NCI-H82 treated with DMSO at 0.1 percent for 48 hours (cell line): ENCODE results near the gene MAGOH.

Source experiments
- DNase-seq: peaks from one replicate; lab custom pipeline; 2025; ENCODE audit not compliant: unreplicated experiment; lab: John Stamatoyannopoulos, UW

MAGOH gene

DNA sequence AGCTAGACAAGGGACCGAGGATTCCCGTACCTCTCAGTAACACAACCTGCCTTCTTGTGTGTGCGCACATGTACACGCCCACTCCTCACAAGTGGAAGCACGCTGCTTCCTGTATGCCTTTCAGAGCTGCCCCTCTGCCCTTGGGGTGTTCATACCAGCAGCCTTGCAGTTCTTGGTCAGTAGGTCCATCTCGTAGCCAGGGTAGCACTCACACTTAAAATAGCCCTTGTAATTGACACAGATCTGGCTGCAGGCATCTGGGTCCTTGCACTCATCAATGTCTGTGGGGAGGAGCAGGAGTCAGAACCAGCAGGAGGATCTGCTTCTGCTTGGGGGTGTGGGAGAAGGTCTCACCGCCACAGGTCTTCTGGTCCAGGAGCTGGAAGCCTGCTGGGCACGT lies 32.6 kb upstream of the MAGOH start:
- DNase-seq = no peak

DNA sequence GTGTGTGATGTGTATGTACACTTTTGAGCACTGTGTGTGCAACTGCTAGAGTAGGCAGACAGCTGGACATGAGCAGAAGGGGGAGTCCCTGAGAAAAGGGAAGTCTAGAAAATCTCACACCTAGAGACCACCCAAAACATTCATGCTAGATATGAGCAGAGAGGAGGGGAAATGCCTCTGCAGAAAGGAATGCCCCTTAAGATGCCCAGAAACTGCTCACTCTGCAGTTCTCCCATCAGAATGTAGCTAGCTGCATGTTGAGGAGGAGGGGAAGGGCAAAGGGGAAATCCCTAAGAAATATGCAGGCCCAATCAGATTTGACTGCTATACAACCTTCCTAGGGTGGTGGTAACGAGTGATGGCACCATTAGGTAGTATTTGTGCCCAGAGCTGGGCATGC lies 31.8 kb upstream of the MAGOH start:
- no peak for DNase-seq

DNA sequence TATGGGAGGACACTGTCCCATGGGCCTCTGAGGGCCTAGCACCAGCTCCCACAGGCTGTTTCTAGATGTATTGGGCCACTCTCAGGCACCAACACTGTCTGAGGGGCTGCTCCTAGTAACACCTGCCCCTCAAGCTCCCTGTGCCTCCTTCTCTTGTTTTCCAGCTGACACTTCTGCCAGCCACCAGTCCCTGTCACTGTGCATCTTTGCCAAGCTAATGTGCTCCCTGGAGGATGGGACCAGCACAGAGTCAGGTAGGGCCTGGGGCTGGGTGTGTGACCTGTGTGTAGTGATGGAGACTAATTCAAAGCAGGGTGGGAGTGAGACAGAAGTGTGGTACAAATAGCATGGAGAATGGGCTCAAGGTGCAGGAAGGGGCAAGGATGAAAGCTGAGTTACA lies 29.4 kb upstream of the MAGOH start:
- no peak for DNase-seq

DNA sequence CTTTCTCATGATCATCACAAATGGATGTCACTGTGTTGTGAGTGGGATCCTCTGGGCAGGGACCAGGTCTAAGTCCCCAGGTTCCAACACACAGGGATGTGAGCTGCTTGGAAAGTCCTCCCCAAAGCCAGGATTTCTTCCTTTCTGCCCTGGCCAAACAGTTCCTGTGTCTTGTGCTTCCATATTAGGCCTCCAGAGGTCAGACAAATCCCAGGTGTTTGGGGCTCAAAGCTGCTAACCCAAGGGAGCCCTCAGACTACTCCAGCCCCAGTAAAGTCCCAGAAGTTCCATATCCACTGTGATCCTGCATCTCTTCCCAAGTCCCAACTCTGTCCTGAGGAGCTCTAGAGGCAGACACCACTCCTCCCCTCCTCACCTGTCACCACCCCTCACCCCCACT lies 27.7 kb upstream of the MAGOH start:
- no peak for DNase-seq

DNA sequence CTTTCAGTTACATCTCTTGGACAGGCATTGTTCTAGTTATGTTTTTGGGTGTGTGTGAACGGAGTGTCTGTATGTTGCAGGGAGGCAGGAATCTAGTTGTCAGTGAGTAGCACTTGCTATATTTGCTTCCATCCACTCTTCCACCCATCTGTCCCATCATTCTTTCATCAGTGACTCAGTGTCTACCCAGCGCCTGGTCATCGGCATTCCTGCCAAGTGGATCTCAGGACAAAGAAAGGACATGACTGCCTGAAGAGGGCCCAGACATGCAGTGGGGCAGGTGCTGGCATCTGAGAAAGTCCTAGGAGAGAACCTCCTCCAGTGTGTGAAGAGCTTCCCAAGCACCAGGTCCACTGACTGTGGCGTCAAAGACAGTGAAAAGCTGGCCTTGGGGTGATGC lies 27.3 kb upstream of the MAGOH start:
- no peak for DNase-seq

DNA sequence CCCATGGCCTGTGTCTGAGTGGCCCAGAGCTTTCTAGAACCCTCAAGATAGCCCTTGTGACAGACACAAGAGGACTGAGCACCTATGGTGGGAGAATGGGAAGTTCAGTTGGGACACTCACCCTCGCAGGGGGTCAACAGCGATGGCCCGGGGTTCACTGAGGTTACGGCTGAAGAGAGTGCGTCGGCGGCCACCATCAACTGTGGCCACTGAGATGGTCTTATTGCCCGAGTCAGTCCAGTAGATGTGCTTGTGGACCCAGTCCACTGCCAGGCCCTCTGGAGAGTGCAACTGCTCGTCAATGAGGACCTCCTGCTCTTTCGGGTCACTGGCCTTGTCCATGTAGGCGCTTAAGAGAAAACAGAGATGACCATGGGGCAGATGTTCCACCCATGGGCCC lies 25.7 kb upstream of the MAGOH start:
- DNase-seq = no peak

DNA sequence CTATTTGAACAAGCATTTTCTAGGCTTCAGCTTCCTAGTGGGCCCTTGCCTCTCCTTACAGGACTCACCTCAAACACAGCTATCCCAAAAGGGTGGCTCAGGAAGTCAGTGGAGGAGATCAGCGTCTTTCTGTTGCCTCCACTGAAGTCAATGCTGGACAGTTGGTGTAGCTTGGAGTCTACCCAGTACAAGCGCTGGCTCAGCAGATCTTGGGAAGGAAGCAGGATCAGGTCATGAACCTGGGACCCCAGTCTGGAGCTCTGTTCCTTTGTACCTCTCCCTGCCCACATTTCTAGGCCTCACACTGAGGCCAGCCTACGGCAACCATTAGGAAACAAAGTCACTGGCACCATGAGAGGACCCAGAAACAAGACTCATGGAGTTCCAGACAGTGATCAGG lies 23.7 kb upstream of the MAGOH start:
- DNase-seq = no peak

DNA sequence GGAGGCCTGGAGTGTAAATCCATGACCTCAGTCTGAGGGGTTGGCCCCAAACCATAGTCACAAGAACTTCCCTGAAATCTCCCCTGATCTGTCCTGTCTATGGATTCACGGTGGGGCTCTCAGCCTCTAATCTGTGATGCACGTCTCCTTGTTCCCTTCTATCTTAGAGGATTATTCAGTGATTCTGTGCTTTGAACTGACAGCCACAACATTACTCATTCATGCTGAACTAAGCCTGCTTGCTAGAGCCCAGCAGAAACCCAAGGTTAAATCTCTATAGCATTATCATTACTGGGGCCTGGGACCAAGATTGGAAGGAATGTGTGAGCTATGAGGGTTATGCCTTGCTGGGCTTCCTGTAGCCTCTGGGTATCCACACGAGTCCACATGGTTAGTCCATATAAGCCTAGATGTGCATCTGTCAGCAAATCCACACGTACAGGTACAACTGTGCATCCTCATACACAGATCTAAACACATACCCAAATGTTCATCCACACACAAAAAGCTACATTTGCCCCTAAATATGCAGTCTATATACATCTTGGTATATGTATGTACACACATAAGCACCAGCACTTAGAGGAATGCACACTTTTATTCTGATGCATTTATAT lies 22.4 kb upstream of the MAGOH start:
- DNase-seq = no peak

DNA sequence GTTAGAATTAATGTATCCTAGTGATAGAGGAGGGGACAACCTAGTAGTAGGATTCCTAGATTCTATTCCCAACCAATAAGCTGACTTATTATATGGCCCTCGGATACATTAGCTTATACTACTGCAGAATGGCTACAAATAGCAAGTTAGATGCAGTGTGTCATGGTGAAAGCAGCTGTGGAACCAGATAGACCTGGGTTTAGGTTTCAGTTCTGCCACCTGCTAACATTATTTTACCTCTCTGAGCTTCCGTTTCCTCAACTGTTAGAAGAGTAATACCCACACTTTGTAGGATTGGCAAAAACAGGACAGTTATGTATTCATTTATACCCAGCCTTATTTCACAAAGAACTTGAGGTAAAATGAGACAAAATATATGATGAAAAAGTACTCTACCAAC lies 21.6 kb upstream of the MAGOH start:
- DNase-seq = no peak

DNA sequence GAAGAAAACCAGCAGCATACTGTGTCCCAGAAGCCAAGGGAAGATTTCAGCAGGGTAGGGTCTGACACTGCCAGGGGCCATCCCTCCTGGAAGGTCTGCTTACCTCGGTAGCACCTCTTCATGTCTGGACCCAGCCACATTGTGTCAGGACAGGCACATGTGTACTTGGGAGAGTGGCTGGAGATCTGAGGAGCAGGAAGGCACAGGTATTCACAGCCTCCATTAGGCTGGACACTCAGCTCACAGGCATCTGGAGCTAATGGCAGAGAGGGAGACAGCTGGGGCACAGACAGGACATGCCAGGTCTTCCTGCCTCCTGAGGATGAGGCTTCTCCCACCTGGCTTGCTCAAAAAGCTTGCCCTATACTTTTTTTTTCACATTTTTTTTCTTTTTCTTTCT lies 19.9 kb upstream of the MAGOH start:
- DNase-seq = no peak

DNA sequence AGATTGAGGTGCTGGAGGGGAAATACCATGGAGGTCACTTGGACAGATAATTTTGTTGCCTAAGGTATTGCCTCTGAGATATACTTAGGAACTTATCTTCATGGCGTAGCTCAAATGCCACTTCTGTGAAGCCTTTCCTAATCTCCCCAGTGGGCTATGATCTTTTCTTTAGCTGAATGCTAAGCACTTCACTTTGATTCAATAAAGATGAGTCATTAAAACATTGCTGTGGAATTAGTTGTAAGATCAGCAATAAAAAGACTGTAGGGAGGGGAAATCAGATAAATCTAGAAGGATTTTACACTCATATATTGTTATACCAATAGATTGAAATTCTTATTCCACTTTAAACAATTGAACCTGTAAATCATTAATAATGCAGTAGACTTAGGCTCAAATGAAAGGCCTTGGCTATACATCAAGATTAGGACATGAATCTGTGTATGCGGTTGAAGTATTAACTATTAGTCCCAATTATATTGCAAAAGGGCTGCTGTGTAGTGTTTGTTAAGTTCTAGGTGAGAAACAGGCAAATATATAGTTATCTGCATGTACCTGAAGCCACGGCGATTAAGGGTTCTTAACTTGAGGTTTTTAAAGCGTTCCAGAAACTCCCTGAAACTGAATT lies 19.2 kb upstream of the MAGOH start:
- no peak for DNase-seq

DNA sequence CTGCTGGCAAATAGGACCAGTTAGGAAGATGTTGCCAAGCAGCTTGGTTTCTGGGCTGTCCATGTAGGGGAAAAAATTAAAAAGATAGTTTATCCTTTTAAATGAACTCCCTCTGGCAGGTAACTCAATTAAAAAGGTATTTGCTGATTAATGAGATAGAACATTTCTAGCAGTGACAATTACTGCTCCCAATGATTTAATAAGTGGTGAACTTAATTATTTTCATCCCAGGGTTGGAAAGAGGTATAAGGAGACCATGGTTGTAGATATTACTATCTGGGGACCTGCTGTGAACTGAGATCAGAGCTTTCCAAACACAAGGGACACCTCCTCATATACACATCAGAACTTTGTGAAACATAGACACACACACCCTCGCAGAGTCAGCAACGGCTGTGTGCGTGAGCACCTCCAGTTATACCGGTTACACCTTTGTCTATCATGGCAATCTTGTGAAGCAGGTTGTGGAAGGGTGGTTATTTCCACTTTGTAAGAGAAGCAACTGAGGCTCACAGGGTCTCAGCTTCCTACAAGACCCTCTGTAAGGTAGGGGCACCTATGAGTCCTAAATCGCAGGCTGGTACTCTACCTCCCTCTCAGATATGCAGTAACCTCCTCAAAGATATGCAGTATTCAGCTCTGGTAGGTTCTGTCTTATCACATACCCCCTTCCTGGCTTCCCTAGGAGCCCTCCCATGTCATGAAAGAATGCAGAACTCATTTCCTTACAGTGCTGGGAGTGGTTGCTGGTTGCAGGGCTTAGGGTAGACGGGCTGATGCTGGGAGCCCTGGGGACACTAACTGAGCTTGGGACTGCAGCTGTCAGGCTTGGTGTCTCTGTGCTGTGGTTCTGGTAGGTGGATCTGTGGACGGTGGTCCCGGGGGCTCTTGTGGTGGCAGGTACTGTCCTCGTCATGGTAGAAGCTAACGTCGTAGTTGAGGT lies 18.5 kb upstream of the MAGOH start:
- no peak for DNase-seq

DNA sequence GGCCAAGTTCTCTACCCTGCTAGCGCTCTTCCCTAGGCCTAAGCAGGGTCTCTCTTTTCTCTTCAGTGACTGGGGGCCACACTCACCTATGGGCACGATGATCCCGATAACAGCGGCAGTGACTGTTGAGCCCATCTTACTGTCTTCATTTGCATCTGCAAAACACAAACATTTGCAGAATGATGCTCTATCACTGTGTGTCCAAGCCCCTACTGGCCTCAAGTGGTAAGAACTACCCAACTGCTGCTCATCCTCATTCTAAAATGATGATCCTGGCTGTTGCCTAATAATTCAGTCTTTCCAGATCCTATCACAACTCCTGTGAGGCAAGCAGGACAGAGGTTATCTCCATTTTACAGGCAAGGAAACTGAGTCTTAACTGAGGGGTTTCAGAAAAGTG lies 16.7 kb upstream of the MAGOH start:
- DNase-seq = no peak

DNA sequence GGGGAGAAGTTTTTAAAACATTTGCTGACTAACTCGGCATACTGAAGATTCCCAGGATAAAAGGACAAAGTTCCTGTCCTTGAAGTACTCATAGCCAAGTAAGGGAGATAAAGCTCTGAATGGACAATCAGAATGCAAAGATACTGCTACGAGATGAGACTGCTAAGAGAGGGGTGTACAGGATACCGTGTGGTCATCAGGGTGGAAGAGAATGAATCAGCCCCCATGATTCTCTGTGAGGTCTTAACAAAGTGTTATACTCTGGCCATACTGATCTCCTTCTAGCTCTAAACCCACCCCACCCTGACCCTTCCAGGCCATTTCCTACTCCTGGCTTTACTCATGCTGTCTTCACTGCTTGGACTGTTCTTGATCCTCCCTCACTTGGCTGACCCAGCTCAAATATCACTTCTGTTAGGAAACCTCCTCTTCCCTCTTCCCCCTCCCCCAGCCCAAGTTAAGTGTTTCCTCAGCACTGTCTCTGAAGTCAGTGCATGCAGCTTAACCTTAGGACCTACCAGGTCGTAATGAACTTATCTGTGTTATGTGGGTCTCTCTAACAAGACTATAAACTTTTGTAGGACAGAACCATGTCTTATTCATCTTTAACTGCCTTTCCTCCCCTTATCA lies 15.8 kb upstream of the MAGOH start:
- DNase-seq = no peak

DNA sequence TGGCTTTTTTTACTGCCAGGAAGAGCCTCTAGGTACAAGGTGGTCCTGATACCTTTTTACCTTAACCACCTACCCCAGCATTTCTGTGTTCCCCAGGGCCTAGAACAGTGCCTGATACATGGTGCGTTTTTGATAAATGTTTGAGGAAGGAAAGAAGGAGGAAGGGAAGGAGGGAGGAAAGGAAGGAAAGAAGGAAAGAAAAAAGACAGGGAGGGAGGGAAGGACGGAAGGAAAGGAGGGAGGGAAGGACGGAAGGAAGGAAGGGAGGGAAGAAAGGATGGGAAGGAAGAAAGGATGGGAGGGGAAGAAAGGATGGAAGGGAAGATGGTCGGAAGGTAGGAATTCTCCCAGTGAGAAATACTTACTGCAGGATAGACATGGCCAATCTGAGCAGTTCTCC lies 12.0 kb upstream of the MAGOH start:
- no peak for DNase-seq

DNA sequence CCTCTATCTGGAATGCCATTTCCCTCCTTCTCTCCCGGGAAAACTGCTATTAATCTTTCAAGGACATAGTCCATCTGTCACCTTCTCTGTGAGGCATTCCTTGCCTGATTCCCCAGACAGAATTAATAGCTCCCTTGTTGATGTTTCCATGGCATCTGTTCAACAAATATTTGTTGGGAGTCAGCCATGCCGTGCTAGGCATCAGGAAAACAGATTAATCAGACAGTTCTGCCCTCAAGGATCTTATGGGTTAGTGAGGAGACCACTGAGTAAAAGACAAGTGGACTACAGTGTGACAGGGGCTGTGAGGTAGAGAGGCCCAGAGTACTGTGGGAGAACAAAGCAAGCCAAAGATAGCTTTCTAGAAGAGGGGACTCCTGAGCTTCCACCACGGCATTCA lies 11.4 kb upstream of the MAGOH start:
- peak; percentile 86 for DNase-seq

DNA sequence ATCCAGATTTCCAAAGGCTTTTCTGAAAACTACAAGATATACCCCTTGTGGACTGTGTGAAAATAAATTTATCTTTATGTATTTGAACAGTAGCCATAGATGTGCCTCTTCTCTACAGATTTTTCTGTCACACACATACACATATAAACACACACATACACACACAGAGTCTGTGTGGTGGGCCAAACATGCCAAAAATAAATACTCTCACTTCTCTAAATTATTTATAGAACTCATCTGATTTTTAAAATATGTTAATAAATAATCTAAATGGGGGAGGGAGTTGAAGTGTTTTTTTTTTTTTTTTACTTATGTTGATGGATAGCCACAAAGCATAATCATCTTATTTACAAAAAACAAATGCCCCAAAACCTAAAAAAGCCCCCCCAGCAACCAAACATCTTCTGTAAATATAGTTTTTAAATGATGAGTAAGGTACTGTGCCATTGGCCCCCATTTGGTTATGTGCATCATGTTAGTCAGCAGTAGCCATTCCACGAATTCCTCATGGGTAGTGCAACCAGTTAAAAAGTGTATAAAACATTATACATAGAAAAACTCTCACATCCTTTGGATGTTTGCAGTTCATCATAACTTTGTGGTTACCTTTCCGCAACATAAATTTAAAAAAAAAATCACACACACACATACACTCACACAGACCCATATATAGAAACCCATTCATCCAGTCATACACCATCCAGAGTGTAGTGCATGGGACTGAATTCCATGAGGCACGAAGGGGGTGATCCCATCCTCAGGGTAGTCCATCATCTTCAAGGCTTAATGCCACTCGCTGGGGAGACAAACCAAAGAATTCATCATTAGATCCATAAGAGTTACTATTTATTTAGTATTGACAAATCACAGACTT lies 8.2 kb upstream of the MAGOH start:
- DNase-seq = no peak

DNA sequence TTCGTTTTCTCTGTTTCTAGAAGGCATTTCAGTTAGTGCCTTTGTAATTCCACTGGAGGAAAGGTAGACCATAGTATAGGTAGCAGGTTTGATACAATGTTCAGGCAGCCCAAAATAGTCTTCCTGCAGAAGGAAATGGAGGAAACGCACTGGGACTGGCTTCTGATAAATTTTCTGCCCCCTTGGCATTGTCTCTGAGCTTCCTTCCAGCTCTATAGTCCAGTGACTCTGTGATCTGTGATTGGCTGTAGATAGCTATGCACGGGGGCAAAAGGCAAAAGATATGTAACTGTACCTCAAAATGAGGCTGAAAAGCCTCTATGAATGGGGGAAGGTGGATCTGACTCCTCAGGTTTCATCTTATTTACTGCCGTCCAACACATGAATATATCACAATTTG lies 5.8 kb upstream of the MAGOH start:
- DNase-seq = no peak

DNA sequence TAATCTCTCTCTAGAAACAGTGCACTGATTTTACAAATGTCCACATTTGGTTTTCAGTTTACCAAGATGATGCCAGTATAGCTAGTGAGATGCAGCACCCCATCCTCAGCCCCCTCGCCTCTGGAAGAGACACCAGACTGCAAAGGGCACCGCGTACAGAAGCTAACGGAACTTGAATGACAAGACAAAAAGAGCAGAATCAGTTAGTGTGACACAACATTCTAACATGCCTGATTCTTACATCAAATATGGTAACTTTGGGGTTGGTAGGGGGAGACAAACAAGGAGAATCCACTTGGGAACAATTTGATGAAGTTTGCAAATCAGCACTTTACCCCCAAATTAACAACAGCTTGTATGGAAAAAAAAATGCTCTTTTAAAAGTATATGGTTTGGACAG lies 4.1 kb upstream of the MAGOH start:
- no peak for DNase-seq

DNA sequence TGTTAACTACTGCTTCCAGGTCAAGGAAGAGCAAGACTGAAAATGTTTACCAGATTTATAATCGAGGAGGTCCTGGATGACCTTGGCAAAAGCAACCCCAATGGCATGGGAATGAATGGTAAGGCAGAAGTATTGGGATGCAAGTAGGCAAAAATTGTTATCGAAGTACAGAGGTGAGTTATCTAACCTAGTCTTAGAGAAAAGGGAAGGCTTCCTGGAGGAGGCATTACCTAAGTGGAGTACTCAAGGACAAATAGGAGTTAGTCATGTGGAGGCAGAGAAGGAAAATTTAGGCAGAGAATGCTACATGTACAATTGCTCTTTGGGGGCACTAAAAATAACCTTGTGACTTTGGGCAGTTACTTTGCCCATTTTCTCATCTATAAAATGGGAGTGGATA lies 3.5 kb upstream of the MAGOH start:
- DNase-seq = no peak

DNA sequence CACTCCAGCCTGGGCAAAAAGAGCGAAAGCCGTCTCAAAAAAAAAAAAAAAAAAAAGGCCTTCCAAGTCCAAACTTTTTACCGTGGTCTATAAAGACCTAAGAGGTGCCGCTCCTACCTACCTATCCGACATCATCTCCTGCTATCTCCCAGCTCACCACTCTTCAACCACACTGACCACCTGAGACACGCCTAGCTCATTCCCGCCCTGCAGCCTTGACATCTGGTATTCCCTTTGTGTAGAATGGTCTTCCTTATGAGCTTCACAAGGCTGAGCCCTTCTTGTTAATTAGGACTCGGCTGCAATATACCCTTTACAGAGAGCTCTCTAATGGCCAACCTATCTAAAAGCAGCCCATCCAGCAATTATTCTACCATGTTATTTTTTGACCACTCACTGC lies 680 bp downstream of the MAGOH start:
- no peak for DNase-seq
